SU-DHL-6 (cell line): ENCODE data around the gene CCL13.

Experiments used
- CTCF ChIP-seq: fragments of 200-600 bp; sonication (generic); IDR thresholded peaks from one replicate; pipeline ENCODE4 v1.5.1; 2017; ENCODE audit warnings: antibody characterized with exemption, mild to moderate bottlenecking, low read length, moderate library complexity; ENCODE audit not compliant: insufficient read depth, poor library complexity, severe bottlenecking
- EZH2phosphoT487 ChIP-seq: fragments of 200-600 bp; sonication (generic), shearing (Covaris generic); conservative IDR thresholded peaks from 2 replicates; pipeline ENCODE4 v1.6.1; 2018; ENCODE audit warnings: mild to moderate bottlenecking, antibody characterized with exemption, low read length, moderate library complexity, mixed read lengths

DNA sequence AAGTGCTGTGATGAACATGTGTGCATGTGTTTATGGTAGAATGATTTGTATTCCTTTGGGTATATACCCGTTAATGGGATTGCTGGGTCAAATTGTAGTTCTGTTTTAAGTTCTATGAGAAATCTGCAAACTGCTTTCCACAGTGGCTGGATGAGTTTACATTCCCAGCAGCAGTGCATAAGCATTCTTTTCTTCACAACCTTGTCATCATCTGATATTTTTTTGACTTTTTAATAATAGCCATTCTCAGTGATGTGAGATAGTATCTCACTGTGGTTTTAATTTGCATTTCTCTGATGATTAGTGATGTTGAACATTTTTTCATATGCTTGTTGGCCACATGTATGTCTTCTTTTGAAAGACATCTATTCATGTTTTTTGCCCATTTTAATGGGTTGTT, 18.6 kb upstream of the CCL13 start:
- no peak for TF ChIP-seq CTCF
- TF ChIP-seq EZH2phosphoT487: no peak
